ENCODE measurements around the gene PPP1R13L. TPM values are rescaled to one million over a fixed set of nuclear protein-coding genes. Genes with fewer than 3 reads are reported as not detected.
A peak's percentile ranks its signal among the peaks of the same experiment; 100 is the strongest.

The PPP1R13L gene, protein sequence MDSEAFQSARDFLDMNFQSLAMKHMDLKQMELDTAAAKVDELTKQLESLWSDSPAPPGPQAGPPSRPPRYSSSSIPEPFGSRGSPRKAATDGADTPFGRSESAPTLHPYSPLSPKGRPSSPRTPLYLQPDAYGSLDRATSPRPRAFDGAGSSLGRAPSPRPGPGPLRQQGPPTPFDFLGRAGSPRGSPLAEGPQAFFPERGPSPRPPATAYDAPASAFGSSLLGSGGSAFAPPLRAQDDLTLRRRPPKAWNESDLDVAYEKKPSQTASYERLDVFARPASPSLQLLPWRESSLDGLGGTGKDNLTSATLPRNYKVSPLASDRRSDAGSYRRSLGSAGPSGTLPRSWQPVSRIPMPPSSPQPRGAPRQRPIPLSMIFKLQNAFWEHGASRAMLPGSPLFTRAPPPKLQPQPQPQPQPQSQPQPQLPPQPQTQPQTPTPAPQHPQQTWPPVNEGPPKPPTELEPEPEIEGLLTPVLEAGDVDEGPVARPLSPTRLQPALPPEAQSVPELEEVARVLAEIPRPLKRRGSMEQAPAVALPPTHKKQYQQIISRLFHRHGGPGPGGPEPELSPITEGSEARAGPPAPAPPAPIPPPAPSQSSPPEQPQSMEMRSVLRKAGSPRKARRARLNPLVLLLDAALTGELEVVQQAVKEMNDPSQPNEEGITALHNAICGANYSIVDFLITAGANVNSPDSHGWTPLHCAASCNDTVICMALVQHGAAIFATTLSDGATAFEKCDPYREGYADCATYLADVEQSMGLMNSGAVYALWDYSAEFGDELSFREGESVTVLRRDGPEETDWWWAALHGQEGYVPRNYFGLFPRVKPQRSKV
- total RNA-seq (10 to 100 TPM; 14.0 to 37.3 TPM), polyA plus RNA-seq (10 to 100 TPM; 32.0 to 34.0 TPM)
- long read RNA-seq, donor 1, partial matches to known transcripts, result 0 of 2 reads
- long read RNA-seq, donor 1, other reads (novel, unspliced or antisense), result 0 of 2 reads
- long read RNA-seq, donor 2, result 0 reads
- long read RNA-seq, donor 3, partial matches to known transcripts, result 0 of 3 reads
- long read RNA-seq, donor 3, other reads (novel, unspliced or antisense), result 0 of 3 reads
- long read RNA-seq, donor 4, partial matches to known transcripts, result 0 of 1 reads
- long read RNA-seq, donor 4, other reads (novel, unspliced or antisense), result 0 of 1 reads
- long read RNA-seq, donor 5, partial matches to known transcripts, result 11 of 16 reads
- long read RNA-seq, donor 5, other reads (novel, unspliced or antisense), result 0 of 16 reads

DNA sequence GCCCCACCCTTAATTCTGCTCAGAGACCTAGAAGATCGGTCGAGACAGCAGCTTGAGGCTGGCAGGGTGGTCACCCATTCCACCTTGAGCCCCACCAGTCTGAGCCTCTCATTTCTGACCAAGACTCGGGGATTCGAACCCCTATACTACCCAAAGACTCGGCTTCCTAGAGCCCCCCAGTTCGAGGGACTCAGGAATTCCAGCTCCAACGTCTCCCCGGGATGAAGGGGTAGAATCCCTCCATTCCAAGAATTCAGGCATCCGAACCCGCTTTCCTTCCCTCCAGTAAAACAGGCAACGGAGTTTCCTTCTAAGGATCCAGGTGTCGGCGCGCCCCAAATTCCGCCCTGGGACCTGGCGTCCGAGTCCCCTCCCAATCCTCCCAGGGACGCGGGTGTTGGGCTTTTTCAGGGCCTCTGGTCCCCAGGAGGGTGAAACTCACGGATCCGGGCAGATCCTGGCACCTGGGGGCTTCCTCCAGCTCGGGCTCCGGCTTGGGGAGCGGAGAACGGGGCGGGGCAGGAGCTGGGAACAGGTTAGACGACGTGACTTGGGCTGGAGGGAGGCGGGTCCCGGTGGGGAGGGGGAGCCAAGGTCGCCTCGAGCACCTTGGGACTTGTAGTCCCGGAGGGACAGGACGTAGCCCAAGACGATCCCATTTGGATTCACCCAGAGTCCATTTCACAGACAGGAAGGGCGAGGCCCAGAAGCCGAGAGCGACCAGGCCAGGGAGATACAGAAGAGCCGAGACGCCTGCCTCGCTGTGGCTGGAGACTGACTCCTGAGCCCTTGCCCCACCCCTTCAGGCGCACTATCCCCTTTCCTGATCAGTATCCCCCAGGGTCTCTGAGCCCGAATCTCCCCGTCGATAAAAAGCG lies at the start of gene PPP1R13L:
PPP1R13L (minus strand) TSS at position 513 of the 878 bp plus-strand sequence. CDS start 6,751 bp downstream, outside the sequence.
- ATAC-seq (ENCODE audit: insufficient read depth, low FRiP score), result peak; percentile 75
- H3K36me3 ChIP-seq (ENCODE audit: control insufficient read depth in 4 of 4, insufficient read depth in 4 of 4, low read length in 4 of 4), result no peaks in the 10 kb centered on the region
- peak within 1 kb of the TSS; percentile 59 for H3K4me3 ChIP-seq
- peak within 1 kb of the TSS; percentile 21 to 55 for H3K9ac ChIP-seq (ENCODE audit: insufficient read depth in 1 of 2, low read length in 2 of 2)
- whole genome bisulfite sequencing, 2 donors, result 2 to 6% methylated on average over 43 to 46 of the region's 46 CpGs
- TF ChIP-seq, protein P1, sequence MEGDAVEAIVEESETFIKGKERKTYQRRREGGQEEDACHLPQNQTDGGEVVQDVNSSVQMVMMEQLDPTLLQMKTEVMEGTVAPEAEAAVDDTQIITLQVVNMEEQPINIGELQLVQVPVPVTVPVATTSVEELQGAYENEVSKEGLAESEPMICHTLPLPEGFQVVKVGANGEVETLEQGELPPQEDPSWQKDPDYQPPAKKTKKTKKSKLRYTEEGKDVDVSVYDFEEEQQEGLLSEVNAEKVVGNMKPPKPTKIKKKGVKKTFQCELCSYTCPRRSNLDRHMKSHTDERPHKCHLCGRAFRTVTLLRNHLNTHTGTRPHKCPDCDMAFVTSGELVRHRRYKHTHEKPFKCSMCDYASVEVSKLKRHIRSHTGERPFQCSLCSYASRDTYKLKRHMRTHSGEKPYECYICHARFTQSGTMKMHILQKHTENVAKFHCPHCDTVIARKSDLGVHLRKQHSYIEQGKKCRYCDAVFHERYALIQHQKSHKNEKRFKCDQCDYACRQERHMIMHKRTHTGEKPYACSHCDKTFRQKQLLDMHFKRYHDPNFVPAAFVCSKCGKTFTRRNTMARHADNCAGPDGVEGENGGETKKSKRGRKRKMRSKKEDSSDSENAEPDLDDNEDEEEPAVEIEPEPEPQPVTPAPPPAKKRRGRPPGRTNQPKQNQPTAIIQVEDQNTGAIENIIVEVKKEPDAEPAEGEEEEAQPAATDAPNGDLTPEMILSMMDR (IDR thresholded peaks at IDR 0.05; ENCODE audit: control extremely low read depth, extremely low read depth), result no peak
- peaks cover 0 to 34% (median 28%) of the 10 kb centered on the region in 3 donors for H3K27me3 ChIP-seq (ENCODE audit: control insufficient read depth in 3 of 3, insufficient read depth in 3 of 3, low read length in 2 of 3)
- peak; percentile 61 to 80 (median 72) for DNase-seq
- peaks cover 3 to 32% (median 13%) of the 10 kb centered on the region in 5 donors for H3K4me1 ChIP-seq (ENCODE audit: control insufficient read depth in 5 of 5, insufficient read depth in 5 of 5, low read length in 5 of 5)
- H3K9me3 ChIP-seq (ENCODE audit: control insufficient read depth in 4 of 4, insufficient read depth in 3 of 4, low read length in 3 of 4), result no peaks in the 10 kb centered on the region
- peak within 1 kb of the TSS; percentile 91 to 93 for H3K27ac ChIP-seq (ENCODE audit: low read depth in 1 of 2, low read length in 1 of 2)

DNA sequence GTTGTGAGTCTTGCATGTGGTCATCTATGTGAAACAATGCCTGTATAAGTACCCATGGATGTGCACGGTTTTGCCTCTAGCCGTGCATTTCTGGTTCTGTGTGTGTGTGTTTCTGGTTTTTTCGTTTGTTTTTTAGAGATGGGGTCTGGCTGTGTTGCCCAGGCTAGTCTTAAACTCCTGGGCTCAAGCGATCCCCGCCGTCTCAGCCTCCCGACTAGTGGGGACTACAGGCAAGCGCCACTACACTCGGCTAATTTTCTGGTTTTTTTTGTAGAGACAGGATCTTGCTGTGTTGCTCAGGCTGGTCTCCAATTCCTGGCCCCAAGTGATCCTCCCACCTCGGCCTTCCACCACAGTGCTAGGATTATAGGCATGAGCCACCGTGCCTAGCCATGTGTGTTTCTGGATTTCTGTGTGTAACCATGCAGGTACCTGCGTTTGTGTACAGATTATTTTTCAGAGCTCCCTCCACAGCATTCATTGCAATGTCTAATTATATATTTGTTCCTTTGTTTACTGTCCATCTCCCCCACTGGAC lies 47.0 kb upstream of the PPP1R13L start:
- DNase-seq (peak in 1 of 3 donors; percentile 40), ATAC-seq (ENCODE audit: insufficient read depth, low FRiP score) (no peak)
- Histone ChIP-seq H3K36me3 (ENCODE audit: control insufficient read depth in 4 of 4, insufficient read depth in 4 of 4, low read length in 4 of 4) (no peaks in the 10 kb centered on the region), H3K27me3 (ENCODE audit: control insufficient read depth in 3 of 3, insufficient read depth in 3 of 3, low read length in 2 of 3) (no peaks in the 10 kb centered on the region), H3K27ac (ENCODE audit: low read depth in 1 of 2, low read length in 1 of 2) (peak overlapping the region in 1 of 2 donors; percentile 94), H3K4me3 (no peak overlapping the region), H3K9ac (ENCODE audit: insufficient read depth in 1 of 2, low read length in 2 of 2) (peak overlapping the region in 1 of 2 donors; percentile 86), H3K4me1 (ENCODE audit: control insufficient read depth in 5 of 5, insufficient read depth in 5 of 5, low read length in 5 of 5) (peaks cover 0 to 15% (median 13%) of the 10 kb centered on the region in 5 donors), H3K9me3 (ENCODE audit: control insufficient read depth in 4 of 4, insufficient read depth in 3 of 4, low read length in 3 of 4) (no peaks in the 10 kb centered on the region)
- WGBS, 2 donors, result 81% methylated on average over 12 of the region's 12 CpGs
- TF ChIP-seq, protein P1 (IDR thresholded peaks at IDR 0.05; ENCODE audit: control extremely low read depth, extremely low read depth), result no peak

Measured in lung (tissue), 16 donors.